Stimulated activated CD8-positive, alpha-beta memory T cell treated with anti-CD3 and anti-CD28 coated beads, Interleukin-15, amount 100 ng/mL, for 24 hours (primary cell): ENCODE data around the gene MRPL44.
A peak's percentile ranks its signal among the peaks of the same experiment; 100 is the strongest.
"Not testable (repeated sequence)": the region's sequence is repeated elsewhere in the genome, so short reads cannot be mapped to it uniquely, and the experiment has no call there.

Experiments
- DNase-seq: peaks from one replicate; pipeline ENCODE4 v3.0.0-alpha.2; 2020; ENCODE audit warnings: low read depth

MRPL44 gene

DNA sequence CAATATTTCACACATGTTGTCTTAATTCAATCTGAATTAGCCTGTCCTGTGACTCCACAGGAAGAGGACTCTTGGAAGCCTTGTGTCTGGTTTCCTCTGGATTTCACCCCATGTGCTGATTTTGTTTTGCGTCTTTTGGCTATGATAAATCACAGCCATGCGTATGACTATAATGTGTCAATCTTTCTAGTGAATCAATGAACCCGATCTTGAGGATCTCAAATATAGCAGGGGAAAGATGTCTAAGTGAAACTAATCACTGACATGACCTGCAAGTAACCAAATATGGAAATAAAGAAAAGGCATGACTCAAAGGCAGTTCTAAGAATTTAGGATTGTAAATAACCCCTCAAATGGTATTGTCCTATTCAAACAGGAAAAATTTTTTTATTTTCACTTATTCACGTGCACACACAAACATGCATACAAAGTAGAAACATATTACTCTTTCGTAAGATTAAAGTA lies 20.4 kb upstream of the MRPL44 start:
- DNase-seq, result no peak

DNA sequence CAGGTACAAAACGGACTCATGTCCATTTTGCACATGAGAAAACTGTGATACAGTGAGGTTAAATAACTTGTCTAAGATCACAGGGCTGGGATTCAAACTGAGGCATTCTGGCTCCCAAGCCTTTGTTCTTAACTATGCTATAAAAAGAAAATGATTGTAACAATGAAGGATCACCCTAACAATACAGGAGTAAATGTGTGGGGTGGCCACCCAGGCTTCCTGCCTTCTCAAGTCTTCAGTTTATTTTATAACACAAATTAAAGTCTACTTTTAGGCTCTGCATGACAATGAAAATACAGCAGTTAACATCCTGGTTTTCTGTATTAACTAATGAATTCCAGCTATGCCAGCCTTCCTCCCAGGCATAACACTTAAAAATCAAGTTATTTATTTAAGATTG lies 19.7 kb upstream of the MRPL44 start:
- no peak for DNase-seq

- DNase-seq, result not testable (repeated sequence)
Measured at GRCh38 chr2:223939438-223939837, 17.8 kb upstream of the MRPL44 start.

- DNase-seq, result peak; percentile 23
Measured at GRCh38 chr2:223941579-223942277, 15.5 kb upstream of the MRPL44 start.

DNA sequence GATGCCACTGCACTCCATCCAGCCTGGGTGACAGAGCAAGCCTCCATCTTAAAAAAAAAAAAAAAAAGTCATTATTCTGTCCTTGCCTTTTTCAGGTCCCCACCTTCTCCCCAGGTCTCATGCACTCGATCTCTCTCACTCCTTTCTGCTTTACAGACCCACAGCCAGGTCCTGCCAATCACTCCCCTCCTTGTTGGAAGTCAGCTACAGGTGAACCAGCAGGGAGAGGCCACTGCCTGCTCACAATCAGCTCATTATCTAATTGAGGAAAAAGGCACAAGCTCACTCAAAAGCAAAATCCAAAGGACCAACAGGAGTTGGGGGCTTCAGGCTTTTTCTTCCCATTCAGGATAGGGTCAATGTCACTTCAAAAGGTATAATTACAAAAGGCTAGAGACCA lies 14.1 kb upstream of the MRPL44 start:
- DNase-seq, result no peak

DNA sequence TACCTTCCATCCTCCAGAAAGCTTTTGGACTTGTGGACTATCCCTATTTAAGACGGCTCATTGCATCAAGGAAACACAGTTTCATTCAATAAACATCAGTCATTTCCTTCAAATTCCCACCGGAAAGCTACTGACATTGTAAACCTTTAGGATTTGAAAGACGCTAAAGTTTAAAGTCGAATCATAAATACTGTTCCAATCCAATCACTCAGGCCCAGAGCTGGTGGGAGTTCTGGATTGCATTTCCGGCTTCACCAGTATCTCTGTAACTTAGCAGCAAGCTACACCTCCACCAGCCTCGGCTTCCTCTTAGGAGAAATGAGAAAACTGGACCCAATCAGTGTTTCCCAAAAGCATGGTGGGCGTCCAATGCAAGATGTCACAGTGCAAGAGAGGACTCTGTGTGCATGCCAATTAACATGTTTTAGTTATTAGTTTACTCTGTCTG lies 13.7 kb upstream of the MRPL44 start:
- no peak for DNase-seq

GRCh38 chr2:223944166-223944702 lies 13.0 kb upstream of the MRPL44 start:
- no peak for DNase-seq

DNA sequence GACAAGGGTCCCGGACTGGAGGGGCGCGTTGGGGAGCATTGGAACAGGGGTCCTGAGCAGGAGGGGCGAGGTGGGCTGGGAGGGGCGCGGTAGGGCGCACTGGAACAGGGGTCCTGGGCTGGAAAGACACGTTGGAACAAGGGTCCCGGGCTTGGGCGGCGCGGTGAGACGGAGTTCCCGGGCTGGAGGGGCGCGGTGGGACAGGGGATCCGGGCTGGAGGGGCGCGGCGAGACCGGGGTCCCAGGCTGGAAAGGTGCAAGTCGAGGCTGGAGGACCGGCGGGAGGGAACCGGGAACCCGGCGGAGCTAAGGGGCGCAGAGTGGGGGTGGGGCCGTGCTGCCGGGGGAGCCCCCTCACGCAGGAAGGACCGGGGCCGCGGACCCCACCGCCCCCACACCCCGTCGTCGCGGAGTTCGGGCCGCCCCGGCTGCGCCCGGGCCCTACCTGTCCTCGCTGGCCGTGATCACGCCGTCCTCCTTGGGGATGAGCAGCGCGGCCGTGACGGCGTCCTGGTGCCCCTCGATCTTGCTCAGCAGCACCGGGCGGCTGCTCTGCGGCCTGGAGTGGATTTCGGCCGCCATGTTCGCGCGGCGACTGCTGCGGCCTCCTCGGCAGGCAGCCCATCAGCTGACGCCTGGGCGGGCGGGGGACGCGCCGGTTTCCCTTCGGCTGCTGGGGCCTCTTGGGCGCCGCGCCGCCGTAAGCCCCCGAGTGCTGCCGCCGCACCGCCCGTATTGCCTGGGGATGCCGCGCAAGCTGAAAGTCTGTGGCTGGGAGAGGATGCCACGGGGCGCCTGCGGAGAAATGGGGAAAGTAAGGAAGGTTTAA lies 12.3 kb upstream of the MRPL44 start, which contains the start of gene WDFY1:
WDFY1 (minus strand) TSS at position 633 of the 829 bp plus-strand sequence; CDS start at position 582, 51 bp downstream.
- DNase-seq, result peak; percentile 66

- no peak for DNase-seq
Measured at GRCh38 chr2:223945755-223946154, 11.5 kb upstream of the MRPL44 start.

GRCh38 chr2:223947711-223948205 lies 9.5 kb upstream of the MRPL44 start:
- DNase-seq, result no peak

DNA sequence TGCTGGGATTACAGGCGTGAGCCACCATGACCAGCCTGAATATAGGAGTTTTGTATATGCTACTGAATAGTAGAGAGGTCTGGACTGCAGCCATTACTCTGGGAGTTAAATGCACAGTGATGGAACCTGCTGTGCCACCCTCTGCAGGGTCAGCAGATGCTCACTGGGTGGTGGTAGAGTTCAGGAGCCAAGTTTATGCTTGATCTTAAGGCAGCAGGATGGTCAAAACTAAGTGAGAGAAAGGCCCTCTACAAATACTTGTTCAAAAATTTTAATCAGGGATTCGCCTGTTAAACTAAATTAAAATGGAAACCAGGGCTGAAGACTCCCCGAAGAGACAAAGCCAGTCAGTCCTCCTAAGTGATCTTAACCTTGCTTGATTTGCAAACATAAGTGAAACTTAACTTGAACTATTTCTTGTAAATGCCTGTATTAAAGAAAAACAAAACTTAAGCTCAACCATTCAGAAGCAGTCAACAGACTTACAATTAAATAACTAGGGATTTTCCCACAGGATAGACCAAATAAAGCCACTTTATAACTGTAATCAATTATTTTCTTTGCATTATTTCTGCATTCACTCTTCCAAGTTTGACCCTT lies 7.9 kb upstream of the MRPL44 start:
- no peak for DNase-seq

- no peak for DNase-seq
Measured at GRCh38 chr2:223950448-223951347, 6.6 kb upstream of the MRPL44 start.

DNA sequence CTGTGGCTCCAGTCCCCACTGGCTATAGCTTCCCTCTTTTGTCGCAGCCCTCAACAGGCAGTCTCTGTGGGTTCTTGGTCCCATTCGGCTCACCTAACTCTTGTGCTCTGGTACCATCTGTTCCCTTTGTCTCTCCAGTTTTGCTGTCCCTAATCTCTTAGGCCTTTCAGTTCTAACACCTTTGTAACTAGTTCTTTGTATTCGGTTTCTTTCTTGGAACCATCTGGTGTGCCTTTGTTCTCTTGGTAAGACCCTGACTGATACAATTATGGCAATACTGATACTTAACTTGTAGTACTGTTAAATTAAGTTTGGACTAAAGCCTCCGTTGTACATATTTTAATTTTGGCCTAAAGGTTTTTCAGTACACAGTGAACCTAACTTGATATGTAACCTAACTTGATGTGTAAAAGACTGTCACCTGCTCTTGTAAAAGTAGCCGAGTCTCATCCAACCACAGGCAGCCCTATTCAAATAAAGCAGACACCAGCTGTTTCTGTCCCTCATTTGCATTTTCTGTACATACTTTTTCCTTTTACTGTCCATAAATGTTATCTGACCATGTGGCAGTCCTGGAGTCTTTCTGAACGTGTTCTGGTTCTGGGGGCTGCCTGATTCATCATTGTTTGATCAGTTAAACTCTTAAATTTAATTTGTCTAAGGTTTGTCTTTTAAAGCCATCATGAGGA lies 4.8 kb upstream of the MRPL44 start:
- no peak for DNase-seq

DNA sequence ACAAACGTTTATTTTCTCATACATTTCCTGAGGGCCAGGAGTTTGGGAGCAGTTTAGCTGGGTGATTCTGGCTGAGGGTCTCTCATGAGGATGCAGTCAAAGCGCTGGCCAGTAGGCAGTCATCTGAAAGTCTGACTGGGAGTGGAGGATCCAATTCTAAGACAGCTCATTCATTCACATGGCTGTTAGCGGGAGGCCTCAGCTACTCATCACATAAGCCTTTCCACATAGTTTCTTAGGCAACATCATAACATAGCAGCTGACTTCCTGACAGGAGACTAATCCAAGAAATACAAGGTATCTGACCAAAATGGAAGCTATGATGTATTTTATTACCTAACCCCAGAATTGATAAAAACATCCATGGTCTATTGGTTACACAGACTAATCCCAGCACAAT lies 2.9 kb upstream of the MRPL44 start:
- DNase-seq, result no peak

DNA sequence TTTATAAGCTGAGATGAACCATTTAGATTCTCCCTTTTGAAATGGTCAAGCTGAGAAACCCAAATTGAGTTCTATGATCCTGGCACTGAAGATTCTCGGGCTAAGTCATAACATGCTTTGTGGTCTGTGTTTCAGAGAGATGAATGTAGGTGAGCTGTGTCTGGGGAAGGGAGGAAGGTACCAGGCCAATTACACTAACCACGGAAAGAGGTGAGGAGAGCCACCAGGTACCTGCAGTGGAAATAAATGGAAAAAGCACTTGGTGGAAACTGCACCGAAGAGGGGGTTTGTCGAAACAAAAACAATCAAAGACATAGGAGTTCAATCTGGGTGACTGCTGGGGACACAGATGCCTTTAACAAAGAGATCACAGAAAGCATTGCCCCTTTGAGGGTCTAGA lies 963 bp upstream of the MRPL44 start:
- DNase-seq, result no peak

DNA sequence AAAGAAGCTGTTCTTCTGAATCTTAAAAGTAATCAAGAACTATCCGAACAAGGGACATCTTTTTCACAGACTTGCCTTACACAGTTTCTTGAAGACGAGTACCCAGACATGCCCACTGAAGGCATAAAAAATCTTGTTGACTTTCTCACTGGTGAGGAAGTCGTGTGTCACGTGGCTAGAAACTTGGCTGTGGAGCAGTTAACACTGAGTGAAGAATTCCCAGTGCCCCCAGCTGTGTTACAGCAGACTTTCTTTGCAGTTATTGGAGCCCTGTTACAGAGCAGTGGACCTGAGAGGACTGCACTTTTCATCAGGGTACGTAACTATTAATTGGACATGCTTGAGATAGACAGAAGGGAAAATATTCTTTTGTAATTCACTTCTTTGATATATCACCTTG lies 2.4 kb downstream of the MRPL44 start:
- no peak for DNase-seq

- DNase-seq, result no peak
Measured at GRCh38 chr2:223967981-223968380, 10.7 kb downstream of the MRPL44 start.

DNA sequence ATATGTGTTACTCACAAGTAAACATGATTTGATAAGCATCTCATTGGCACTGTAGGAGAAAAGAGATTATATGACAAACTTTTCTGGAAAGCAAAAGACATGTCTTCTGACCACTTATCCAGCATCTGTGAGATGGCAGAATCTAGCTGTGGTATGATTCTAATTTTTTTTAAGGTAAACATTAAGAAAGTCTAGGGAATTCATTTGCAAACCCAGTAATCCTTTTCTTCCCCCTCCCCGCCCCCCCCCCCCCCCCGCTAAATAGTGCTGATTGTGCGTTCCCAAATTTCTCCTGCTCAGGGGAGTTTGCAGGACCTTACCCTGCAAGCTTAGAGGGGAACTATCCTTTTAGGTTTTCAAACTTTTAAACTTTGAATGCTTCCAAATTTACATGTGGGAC lies 12.1 kb downstream of the MRPL44 start:
- DNase-seq, result no peak

- DNase-seq, result no peak
Measured at GRCh38 chr2:223969856-223970255, 12.6 kb downstream of the MRPL44 start.

- DNase-seq, result no peak
Measured at GRCh38 chr2:223970343-223971128, 13.3 kb downstream of the MRPL44 start.
